Neural cell (in vitro differentiated cells): ENCODE data around the gene UNC5CL.

Experiments
- EZH2 ChIP-seq: fragments of 200-600, 300-800 bp; shearing (Covaris generic), sonication (generic); IDR thresholded peaks from 2 replicates; pipeline ENCODE4 v1.6.1; 2014; ENCODE audit warnings: antibody characterized with exemption, low read length, borderline replicate concordance, mild to moderate bottlenecking; ENCODE audit not compliant: insufficient read depth, poor library complexity, severe bottlenecking
- POLR2AphosphoS5 ChIP-seq: IDR thresholded peaks from 2 replicates; pipeline ENCODE4 v1.6.1; 2012

GRCh38 chr6:41047306-41047705, 8.3 kb upstream of the UNC5CL start:
- TF ChIP-seq POLR2AphosphoS5 (no peak), EZH2 (no peak)
